ACC112 (cell line): ENCODE measurements around the gene GOLT1A.

ENCODE experiments used
- H2AFZ ChIP-seq: fragments of 200-600 bp; sonication (generic); one replicate; pipeline ENCODE4 v1.6.0; 2017; ENCODE audit warnings: antibody characterized with exemption, low read length; ENCODE audit not compliant: unreplicated experiment
- H3K27ac ChIP-seq: fragments of 200-600 bp; sonication (generic); 2 replicates; pipeline ENCODE4 v1.5.1; 2014; ENCODE audit warnings: low read depth, mild to moderate bottlenecking, antibody characterized with exemption, low read length, moderate library complexity
- H3K27me3 ChIP-seq: fragments of 200-600 bp; sonication (generic); 2 replicates; pipeline ENCODE4 v1.6.1; 2014; ENCODE audit warnings: mild to moderate bottlenecking, antibody characterized with exemption, low read length, moderate library complexity, mixed read lengths; ENCODE audit not compliant: insufficient read depth
- H3K36me3 ChIP-seq: fragments of 200-600 bp; sonication (generic); 2 replicates; pipeline ENCODE4 v1.6.1; 2016; ENCODE audit warnings: mild to moderate bottlenecking, antibody characterized with exemption, low read length, moderate library complexity, mixed read lengths; ENCODE audit not compliant: insufficient read depth
- H3K4me1 ChIP-seq: fragments of 200-600 bp; sonication (generic); one replicate; pipeline ENCODE4 v1.6.1; 2016; ENCODE audit warnings: low read length, mixed read lengths; ENCODE audit not compliant: insufficient read depth, unreplicated experiment, control insufficient read depth
- H3K4me3 ChIP-seq: fragments of 200-600 bp; sonication (generic); 2 replicates; pipeline ENCODE4 v1.5.1; 2014; ENCODE audit warnings: mild to moderate bottlenecking, low read depth, low read length
- H3K79me2 ChIP-seq: fragments of 200-600 bp; sonication (generic); one replicate; pipeline ENCODE4 v1.6.0; 2016; ENCODE audit warnings: low read length; ENCODE audit not compliant: control insufficient read depth, unreplicated experiment, insufficient read depth

The GOLT1A gene

DNA sequence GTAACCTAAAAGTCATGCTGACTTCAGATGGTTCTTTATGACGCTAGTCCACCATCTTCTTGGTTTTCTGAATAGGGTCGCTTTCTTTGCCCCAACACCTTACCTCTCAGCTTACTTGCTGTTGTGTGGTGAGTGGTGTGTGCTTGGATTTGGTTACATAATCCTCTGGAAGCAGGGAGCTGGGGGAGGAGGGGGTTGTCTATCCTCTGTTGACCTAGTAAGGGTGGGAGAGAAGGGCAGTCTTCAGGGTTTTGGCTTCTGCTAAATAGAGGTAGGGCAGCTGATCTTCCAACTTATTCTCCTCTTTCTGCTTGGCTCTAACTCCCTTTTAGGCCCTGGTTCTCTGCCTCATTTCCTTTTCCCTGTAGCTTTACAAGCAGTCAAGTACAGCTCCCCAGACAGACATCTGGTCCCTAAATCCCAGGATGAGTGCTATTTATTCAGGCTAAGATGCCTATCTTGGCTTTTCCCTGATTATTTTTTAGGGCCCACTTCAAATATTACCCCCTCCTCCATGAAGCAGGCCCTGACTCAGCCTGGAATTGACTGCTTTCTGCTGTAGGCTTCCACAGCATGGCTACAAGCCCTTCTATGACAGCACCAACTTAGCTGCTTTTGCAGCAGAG lies 41.3 kb downstream of the GOLT1A start:
- Histone ChIP-seq H3K79me2 (no peaks in the 10 kb centered on the region), H3K27ac (no peak overlapping the region), H3K36me3 (no peaks in the 10 kb centered on the region), H2AFZ (no peak overlapping the region), H3K4me3 (no peak overlapping the region), H3K27me3 (peaks cover 17% of the 10 kb centered on the region), H3K4me1 (peaks cover 10% of the 10 kb centered on the region)

- peaks cover 10% of the 10 kb centered on the region for H3K4me1 ChIP-seq
- H3K79me2 ChIP-seq = no peaks in the 10 kb centered on the region
- no peaks in the 10 kb centered on the region for H3K36me3 ChIP-seq
- no peak overlapping the region for H3K4me3 ChIP-seq
- H2AFZ ChIP-seq = no peak overlapping the region
- H3K27ac ChIP-seq = no peak overlapping the region
- H3K27me3 ChIP-seq = peaks cover 13% of the 10 kb centered on the region
Measured at GRCh38 chr1:204171751-204172178, 42.0 kb downstream of the GOLT1A start.

GRCh38 chr1:204170494-204171155 lies 43.2 kb downstream of the GOLT1A start:
- Histone ChIP-seq H3K27ac (no peak overlapping the region), H3K36me3 (no peaks in the 10 kb centered on the region), H3K27me3 (peaks cover 1% of the 10 kb centered on the region; the same call in 1 of the 2 replicates), H3K4me1 (peaks cover 10% of the 10 kb centered on the region), H3K79me2 (no peaks in the 10 kb centered on the region), H2AFZ (no peak overlapping the region), H3K4me3 (no peak overlapping the region)

DNA sequence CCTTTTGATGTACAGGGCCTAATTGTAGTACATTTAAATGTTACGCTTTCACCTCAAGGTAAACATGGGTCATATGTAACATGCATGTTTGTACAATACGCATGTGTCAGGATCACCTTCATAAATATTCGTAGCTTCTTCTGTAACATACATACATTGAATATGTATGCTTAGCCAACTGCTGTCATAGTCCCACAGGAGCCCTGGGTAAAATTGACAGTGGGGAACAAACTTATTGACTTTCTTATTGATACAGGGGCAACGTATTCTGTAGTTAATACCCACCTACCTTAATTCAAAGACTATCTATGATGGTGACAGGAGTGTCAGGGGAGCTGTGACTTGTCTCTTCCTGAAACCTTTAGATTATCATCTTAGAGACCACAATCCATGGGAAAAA lies 43.9 kb downstream of the GOLT1A start:
- Histone ChIP-seq H3K4me3 (no peak overlapping the region), H3K36me3 (no peaks in the 10 kb centered on the region), H3K79me2 (no peaks in the 10 kb centered on the region), H3K27ac (no peak overlapping the region), H3K4me1 (peaks cover 10% of the 10 kb centered on the region), H3K27me3 (no peaks in the 10 kb centered on the region), H2AFZ (no peak overlapping the region)

DNA sequence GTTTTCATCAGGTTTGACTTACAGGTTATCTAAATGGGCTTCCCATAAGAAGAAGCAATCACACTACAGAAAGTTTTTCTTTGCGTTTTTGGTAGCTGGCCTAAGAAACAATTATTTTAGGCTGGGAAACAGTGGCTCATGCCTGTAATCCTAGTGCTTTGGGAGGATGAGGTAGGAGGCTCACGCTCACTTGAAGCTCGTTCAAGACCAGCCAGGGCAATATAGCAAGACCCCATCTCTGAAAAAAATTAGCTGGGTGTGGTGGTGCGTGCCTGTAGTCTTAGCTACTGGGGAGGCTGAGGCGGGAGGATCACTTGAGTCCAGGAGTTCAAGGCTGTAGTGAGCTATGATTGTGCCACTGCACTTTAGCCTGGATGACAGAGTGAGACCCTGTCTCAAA lies 46.1 kb downstream of the GOLT1A start:
- Histone ChIP-seq H3K27me3 (no peaks in the 10 kb centered on the region), H2AFZ (no peak overlapping the region)

DNA sequence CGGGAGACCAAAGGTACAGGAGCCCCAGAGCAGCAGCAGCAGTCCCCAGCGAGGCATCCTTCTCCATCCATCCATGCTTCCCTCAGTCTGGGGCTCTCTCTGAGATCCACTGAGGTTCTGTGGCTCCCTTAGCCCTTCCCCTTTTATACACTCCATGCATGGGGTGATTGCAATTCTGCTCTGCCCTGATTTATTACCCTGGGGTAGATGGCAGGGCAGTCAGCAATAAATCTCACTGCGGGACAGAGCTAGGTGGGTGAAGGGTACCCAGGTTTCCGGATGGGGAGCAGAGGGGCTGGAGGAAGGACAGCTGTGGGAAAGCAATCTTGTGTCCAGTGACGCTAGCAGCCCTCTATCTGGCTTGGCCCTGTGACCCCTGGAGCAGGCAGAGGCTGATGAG lies 47.6 kb downstream of the GOLT1A start, which contains the start of gene REN:
Gene REN, minus strand, starts transcription at position 119 of the 400 bp plus-strand sequence. Its CDS starts 44 bp downstream, at position 75.
- Histone ChIP-seq H2AFZ (no peak within 1 kb of the TSS), H3K36me3 (no peaks in the 10 kb centered on the region), H3K27ac (no peak within 1 kb of the TSS), H3K4me1 (no peaks in the 10 kb centered on the region), H3K27me3 (no peaks in the 10 kb centered on the region), H3K79me2 (no peaks in the 10 kb centered on the region), H3K4me3 (no peak within 1 kb of the TSS)

More for the DNA sequence above, 46.1 kb downstream of the GOLT1A start:
- Histone ChIP-seq H3K4me1 (peaks cover 10% of the 10 kb centered on the region), H3K36me3 (no peaks in the 10 kb centered on the region), H3K79me2 (no peaks in the 10 kb centered on the region), H3K27ac (no peak overlapping the region), H3K4me3 (no peak overlapping the region)

DNA sequence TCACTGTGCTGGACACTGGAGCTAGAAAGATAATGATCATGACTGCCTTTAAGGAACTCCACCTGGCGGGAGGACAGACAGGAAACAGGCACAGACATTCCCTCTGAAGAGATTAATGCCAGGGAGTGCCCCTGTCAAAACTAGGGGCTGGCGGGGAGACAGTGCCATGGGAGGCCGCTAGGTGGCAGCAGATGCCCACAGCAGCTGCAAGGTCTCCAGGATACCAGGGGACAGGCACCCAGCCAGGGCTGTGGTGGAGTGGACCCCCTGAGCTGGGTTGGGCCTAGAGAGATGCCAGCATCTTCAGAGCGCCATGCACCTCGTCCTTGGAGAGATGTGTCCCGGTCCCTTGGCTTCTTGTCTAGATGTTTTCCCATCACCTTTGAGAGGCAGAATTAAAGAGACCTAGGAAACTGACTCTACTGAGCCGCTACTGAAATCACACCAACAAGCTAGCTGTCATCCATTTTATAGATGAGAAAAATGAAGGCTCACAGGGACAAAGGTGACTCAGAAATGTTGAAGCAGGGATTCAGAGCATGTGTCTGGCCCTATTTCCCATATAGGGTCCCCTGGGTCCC lies 51.2 kb downstream of the GOLT1A start:
- no peak overlapping the region for H2AFZ ChIP-seq
- no peaks in the 10 kb centered on the region for H3K79me2 ChIP-seq
- H3K4me3 ChIP-seq = no peak overlapping the region
- H3K27ac ChIP-seq = no peak overlapping the region
- no peaks in the 10 kb centered on the region for H3K36me3 ChIP-seq
- no peaks in the 10 kb centered on the region; the same call in 1 of the 2 replicates for H3K27me3 ChIP-seq
- no peaks in the 10 kb centered on the region for H3K4me1 ChIP-seq

- no peaks in the 10 kb centered on the region; the same call in 1 of the 2 replicates for H3K27me3 ChIP-seq
- no peak overlapping the region for H3K4me3 ChIP-seq
Measured at GRCh38 chr1:204161609-204162493, 51.9 kb downstream of the GOLT1A start.

GRCh38 chr1:204157962-204158361 lies 55.8 kb downstream of the GOLT1A start:
- no peaks in the 10 kb centered on the region for H3K79me2 ChIP-seq
- no peaks in the 10 kb centered on the region for H3K4me1 ChIP-seq
- H2AFZ ChIP-seq = no peak overlapping the region
- no peaks in the 10 kb centered on the region; the same call in 1 of the 2 replicates for H3K27me3 ChIP-seq
- H3K4me3 ChIP-seq = no peak overlapping the region
- H3K36me3 ChIP-seq = no peaks in the 10 kb centered on the region
- no peak overlapping the region for H3K27ac ChIP-seq

More at GRCh38 chr1:204161609-204162493, 51.9 kb downstream of the GOLT1A start:
- Histone ChIP-seq H3K79me2 (no peaks in the 10 kb centered on the region), H3K4me1 (no peaks in the 10 kb centered on the region), H2AFZ (no peak overlapping the region), H3K27ac (no peak overlapping the region), H3K36me3 (no peaks in the 10 kb centered on the region)

GRCh38 chr1:204155881-204156280 lies 57.9 kb downstream of the GOLT1A start:
- no peaks in the 10 kb centered on the region for H3K79me2 ChIP-seq
- H3K36me3 ChIP-seq = no peaks in the 10 kb centered on the region
- H3K27ac ChIP-seq = no peak overlapping the region
- H3K4me3 ChIP-seq = no peak overlapping the region
- H3K27me3 ChIP-seq = no peaks in the 10 kb centered on the region; the same call in 1 of the 2 replicates
- no peak overlapping the region for H2AFZ ChIP-seq
- no peaks in the 10 kb centered on the region for H3K4me1 ChIP-seq
